IMR-90 (cell line): ENCODE results near the gene RAN. TPM values are rescaled to one million over a fixed set of nuclear protein-coding genes. Genes with fewer than 3 reads are reported as not detected.

ENCODE experiments used
- ATAC-seq: fragments of 200-7000 bp; cut with Tn5 transposase; 2 replicates; pipeline ENCODE4 v1.9.1; 2020; ENCODE audit warnings: low read depth, mild to moderate bottlenecking, moderate library complexity
- BruUV-seq: library from RNA; stranded (reverse); fragments of 400-500 nt; replicated peaks from 2 replicates; lab custom pipeline; 2021; lab: Mats Ljungman, UMichigan
- CTCF ChIA-PET: fragments of 300-600 bp; formaldehyde crosslinking; extraction: SDS; loops from one replicate; lab custom pipeline; 2021; ENCODE audit warnings: antibody characterized with exemption; lab: Yijun Ruan, JAX
- POLR2A ChIA-PET: fragments of 300-600 bp; sonication (Branson Sonifier 250); formaldehyde crosslinking; loops from one replicate; lab custom pipeline; 2022; ENCODE audit warnings: antibody characterized with exemption; ENCODE audit not compliant: unreplicated experiment; lab: Charles Lee
- DNase-seq: peaks from one replicate; pipeline ENCODE4 v3.0.0; 2013
- H2AFZ ChIP-seq: replicated peaks from 2 replicates; pipeline ENCODE3; 2013; ENCODE audit warnings: low read length, mild to moderate bottlenecking; ENCODE audit not compliant: poor library complexity
- H2AK5ac ChIP-seq: 2 replicates; pipeline ENCODE4 v1.6.1; 2013; ENCODE audit warnings: low read depth, low read length, inconsistent platforms
- H2AK9ac ChIP-seq: replicated peaks from 2 replicates; pipeline ENCODE3; 2013; ENCODE audit warnings: mild to moderate bottlenecking, low read depth, low read length, moderate library complexity; ENCODE audit not compliant: poor library complexity
- H2BK120ac ChIP-seq: 2 replicates; pipeline ENCODE4 v1.6.1; 2013; ENCODE audit warnings: low read depth, low read length, inconsistent platforms
- H2BK15ac ChIP-seq: 3 replicates; pipeline ENCODE4 v1.6.1; 2013; ENCODE audit warnings: low read depth, low read length, inconsistent platforms
- H2BK20ac ChIP-seq: 2 replicates; pipeline ENCODE4 v1.6.1; 2013; ENCODE audit warnings: low read depth, mild to moderate bottlenecking, inconsistent platforms, low read length, moderate library complexity
- H2BK5ac ChIP-seq: 2 replicates; pipeline ENCODE4 v1.6.1; 2013; ENCODE audit warnings: mild to moderate bottlenecking, low read depth, low read length, inconsistent platforms; ENCODE audit not compliant: poor library complexity, severe bottlenecking
- H3K14ac ChIP-seq: replicated peaks from 2 replicates; pipeline ENCODE4 v1.6.1; 2013; ENCODE audit warnings: low read depth, low read length, inconsistent platforms
- H3K18ac ChIP-seq: 2 replicates; pipeline ENCODE4 v1.6.1; 2013; ENCODE audit warnings: low read depth, low read length, control low read depth
- H3K23ac ChIP-seq: 2 replicates; pipeline ENCODE4 v1.6.1; 2013; ENCODE audit warnings: low read depth, low read length, inconsistent platforms
- H3K27ac ChIP-seq: 2 replicates; pipeline ENCODE4 v1.5.1; 2013; ENCODE audit warnings: mild to moderate bottlenecking, control low read depth, low read length; ENCODE audit not compliant: insufficient read depth
- H3K27me3 ChIP-seq: 2 replicates; pipeline ENCODE4 v1.6.1; 2013; ENCODE audit warnings: low read length; ENCODE audit not compliant: control insufficient read depth, insufficient read depth
- H3K36me3 ChIP-seq: 2 replicates; pipeline ENCODE4 v1.6.1; 2013; ENCODE audit warnings: low read length, mixed read lengths; ENCODE audit not compliant: control insufficient read depth, insufficient read depth
- H3K4ac ChIP-seq: 2 replicates; pipeline ENCODE4 v1.6.1; 2013; ENCODE audit warnings: low read depth, low read length, inconsistent platforms
- H3K4me1 ChIP-seq: 2 replicates; pipeline ENCODE4 v1.6.1; 2013; ENCODE audit warnings: low read length, mixed read lengths; ENCODE audit not compliant: control insufficient read depth, insufficient read depth
- H3K4me2 ChIP-seq: 2 replicates; pipeline ENCODE4 v1.6.1; 2013; ENCODE audit warnings: low read depth, mild to moderate bottlenecking, control low read depth, low read length, moderate library complexity
- H3K4me3 ChIP-seq: 2 replicates; pipeline ENCODE4 v1.5.1; 2013; ENCODE audit warnings: low read depth, mild to moderate bottlenecking, control low read depth, low read length, moderate library complexity; ENCODE audit not compliant: insufficient read depth
- H3K56ac ChIP-seq: 2 replicates; pipeline ENCODE4 v1.6.1; 2013; ENCODE audit warnings: low read length, inconsistent platforms; ENCODE audit not compliant: insufficient read depth; ENCODE audit errors: extremely low read depth
- H3K79me1 ChIP-seq, 2 experiments: 2 replicates each; pipeline ENCODE4 v1.6.1; 2013; ENCODE audit warnings: low read length in 2 of 2, inconsistent platforms in 1 of 2, low read depth in 1 of 2
- H3K9ac ChIP-seq: 2 replicates; pipeline ENCODE4 v1.6.1; 2013; ENCODE audit warnings: low read depth, low read length, control low read depth
- H3K9me1 ChIP-seq: 2 replicates; pipeline ENCODE4 v1.6.1; 2013; ENCODE audit warnings: low read length, inconsistent platforms; ENCODE audit not compliant: insufficient read depth
- H3K9me3 ChIP-seq: 2 replicates; pipeline ENCODE4 v1.6.1; 2013; ENCODE audit warnings: low read length; ENCODE audit not compliant: control insufficient read depth, insufficient read depth
- H4K20me1 ChIP-seq: 2 replicates; pipeline ENCODE4 v1.6.1; 2013; ENCODE audit warnings: low read length, inconsistent platforms; ENCODE audit not compliant: insufficient read depth
- H4K5ac ChIP-seq: 2 replicates; pipeline ENCODE4 v1.6.1; 2013; ENCODE audit warnings: mild to moderate bottlenecking, low read depth, low read length, control low read depth
- H4K8ac ChIP-seq, 2 experiments: 2 replicates each; pipeline ENCODE4 v1.6.1; 2013; ENCODE audit warnings: low read depth in 2 of 2, low read length in 2 of 2, control low read depth in 1 of 2, inconsistent platforms in 1 of 2
- H4K91ac ChIP-seq: 2 replicates; pipeline ENCODE4 v1.6.1; 2013; ENCODE audit warnings: low read depth, low read length, inconsistent platforms; ENCODE audit not compliant: insufficient read depth
- CEBPB ChIP-seq: IDR thresholded peaks from 2 replicates; pipeline ENCODE4 v1.6.1; 2012; ENCODE audit warnings: low read depth, low read length, improper control_type of control experiment
- FOS ChIP-seq: fragments of 150-350 bp; IDR thresholded peaks from 2 replicates; pipeline ENCODE4 v1.6.1; 2016; ENCODE audit warnings: low read depth, low read length
- WGBS, 2 experiments: methylation state at CpG; one replicate each; pipeline versions ENCODE4 v1.1.5 to v1.1.7; 2013; ENCODE audit warnings: missing lambda C conversion rate in 2 of 2; ENCODE audit not compliant: insufficient read length in 1 of 2; ENCODE audit errors: extremely low coverage in 2 of 2; 5-methylcytosine and 5-hydroxymethylcytosine counted together
- dilution Hi-C: fragments of 300-500 bp; cut with HindIII; formaldehyde crosslinking; loops from one replicate; pipeline ENCODE4 v1.14.3; 2018; ENCODE audit warnings: low sequenced_read_pairs; ENCODE audit not compliant: unreplicated experiment
- in situ Hi-C: fragments of 300-500 bp; cut with MboI; formaldehyde crosslinking; loops from 3 replicates; pipeline ENCODE4 v1.14.3; 2019; ENCODE audit warnings: low sequenced_read_pairs, inconsistent platforms, mixed read lengths
- intact Hi-C: fragments of 100-400 bp; cut with micrococcal nuclease; formaldehyde crosslinking; loops from 2 replicates; pipeline ENCODE4 v1.10.0; 2022
- polyA plus RNA-seq, 3 experiments: library from polyadenylated mRNA; depleted of rRNA; stranded (reverse); fragments of >200 nt; gene quantifications; 2 replicates each; pipeline ENCODE4 v1.2.3, GENCODE V29; 2012; ENCODE audit warnings: low replicate concordance in 1 of 3
- total RNA-seq: library from RNA; depleted of rRNA; stranded (reverse); fragments of >200 nt; gene quantifications from 2 replicates; pipeline ENCODE4 v1.2.3, GENCODE V29; 2012

The RAN gene
- total and polyA plus RNA-seq, 2 of the 4 experiments (the other 2 are of a cell fraction) = 910 to 984 TPM

GRCh38 chr12:130858084-130858483, 13.8 kb upstream of the RAN start:
- no peak overlapping the region for H2BK120ac ChIP-seq

More at GRCh38 chr12:130858084-130858483, 13.8 kb upstream of the RAN start:
- in situ Hi-C loops = no loop called here
- H3K79me1 ChIP-seq = no peaks in the 10 kb centered on the region
- H3K4me2 ChIP-seq = no peak overlapping the region
- H2AK9ac ChIP-seq = no peak overlapping the region
- no peak overlapping the region for H4K5ac ChIP-seq
- H3K4me1 ChIP-seq = no peaks in the 10 kb centered on the region
- TF ChIP-seq CEBPB = no peak
- no peak for TF ChIP-seq FOS
- dilution Hi-C loops = no loop called here
- no peak overlapping the region for H3K18ac ChIP-seq
- H2BK15ac ChIP-seq = no peak overlapping the region
- CTCF ChIA-PET = no interaction called here
- no peak overlapping the region for H4K91ac ChIP-seq
- POLR2A ChIA-PET = no interaction called here
- no TSS peak for BruUV-seq
- H2BK5ac ChIP-seq = no peak overlapping the region
- H3K4me3 ChIP-seq = no peak overlapping the region
- H2BK20ac ChIP-seq = no peak overlapping the region
- no peak overlapping the region for H2AFZ ChIP-seq
- WGBS, 2 experiments = 75% methylated on average over 1 of the region's 4 CpGs; no CpG with 5 or more reads in 1 of the 2 experiments
- ATAC-seq = no peak
- H3K9me3 ChIP-seq = peaks cover 6% of the 10 kb centered on the region
- DNase-seq = no peak
- H3K9ac ChIP-seq = no peak overlapping the region
- H4K20me1 ChIP-seq = no peaks in the 10 kb centered on the region
- H3K23ac ChIP-seq = no peak overlapping the region
- H3K27ac ChIP-seq = no peak overlapping the region
- no peak overlapping the region for H4K8ac ChIP-seq
- no peak overlapping the region for H3K4ac ChIP-seq
- intact Hi-C loops = no loop called here
- no peaks in the 10 kb centered on the region for H3K36me3 ChIP-seq
- peaks cover 11% of the 10 kb centered on the region; the same call in 1 of the 2 replicates for H3K27me3 ChIP-seq
- H3K14ac ChIP-seq = no peak overlapping the region
- H2AK5ac ChIP-seq = no peak overlapping the region
- no peak overlapping the region for H3K56ac ChIP-seq
- H3K9me1 ChIP-seq = no peaks in the 10 kb centered on the region
